Measurements from ENCODE around the gene LACC1.

Gene LACC1

DNA sequence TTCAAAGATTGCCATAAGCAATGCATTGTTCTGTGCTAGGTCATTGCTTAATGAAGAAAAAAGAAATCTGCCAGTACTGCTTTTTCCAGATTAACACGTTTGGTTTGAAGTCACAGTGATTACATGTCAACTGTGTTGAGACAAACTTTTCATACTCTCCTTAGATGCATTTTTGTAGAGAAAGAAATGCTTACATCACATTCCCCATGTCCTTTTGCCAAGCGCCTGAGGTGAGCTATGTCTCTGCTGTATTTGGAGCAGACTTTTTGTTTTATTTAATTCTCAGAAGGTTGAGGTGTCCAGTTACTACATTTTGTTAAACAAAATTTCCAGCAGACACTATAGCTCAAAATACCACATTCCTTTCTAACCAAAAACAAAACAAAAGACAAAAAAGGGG is 16.2 kb downstream of the LACC1 start:
- CTCF ChIA-PET, result interaction anchor here (1.3 to 1.7 kb wide), 2 partner anchors 10 to 18 kb away, joined by 3 to 11 read pairs; no protein-coding TSS in a partner anchor
- TF ChIP-seq, protein P1, sequence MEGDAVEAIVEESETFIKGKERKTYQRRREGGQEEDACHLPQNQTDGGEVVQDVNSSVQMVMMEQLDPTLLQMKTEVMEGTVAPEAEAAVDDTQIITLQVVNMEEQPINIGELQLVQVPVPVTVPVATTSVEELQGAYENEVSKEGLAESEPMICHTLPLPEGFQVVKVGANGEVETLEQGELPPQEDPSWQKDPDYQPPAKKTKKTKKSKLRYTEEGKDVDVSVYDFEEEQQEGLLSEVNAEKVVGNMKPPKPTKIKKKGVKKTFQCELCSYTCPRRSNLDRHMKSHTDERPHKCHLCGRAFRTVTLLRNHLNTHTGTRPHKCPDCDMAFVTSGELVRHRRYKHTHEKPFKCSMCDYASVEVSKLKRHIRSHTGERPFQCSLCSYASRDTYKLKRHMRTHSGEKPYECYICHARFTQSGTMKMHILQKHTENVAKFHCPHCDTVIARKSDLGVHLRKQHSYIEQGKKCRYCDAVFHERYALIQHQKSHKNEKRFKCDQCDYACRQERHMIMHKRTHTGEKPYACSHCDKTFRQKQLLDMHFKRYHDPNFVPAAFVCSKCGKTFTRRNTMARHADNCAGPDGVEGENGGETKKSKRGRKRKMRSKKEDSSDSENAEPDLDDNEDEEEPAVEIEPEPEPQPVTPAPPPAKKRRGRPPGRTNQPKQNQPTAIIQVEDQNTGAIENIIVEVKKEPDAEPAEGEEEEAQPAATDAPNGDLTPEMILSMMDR (IDR thresholded peaks at IDR 0.05; ENCODE audit: control extremely low read depth, extremely low read depth, low read depth, missing control alignments), result no peak
- no peak for DNase-seq (ENCODE audit: extremely low spot score)
- POLR2A ChIA-PET, result no interaction called here

DNA sequence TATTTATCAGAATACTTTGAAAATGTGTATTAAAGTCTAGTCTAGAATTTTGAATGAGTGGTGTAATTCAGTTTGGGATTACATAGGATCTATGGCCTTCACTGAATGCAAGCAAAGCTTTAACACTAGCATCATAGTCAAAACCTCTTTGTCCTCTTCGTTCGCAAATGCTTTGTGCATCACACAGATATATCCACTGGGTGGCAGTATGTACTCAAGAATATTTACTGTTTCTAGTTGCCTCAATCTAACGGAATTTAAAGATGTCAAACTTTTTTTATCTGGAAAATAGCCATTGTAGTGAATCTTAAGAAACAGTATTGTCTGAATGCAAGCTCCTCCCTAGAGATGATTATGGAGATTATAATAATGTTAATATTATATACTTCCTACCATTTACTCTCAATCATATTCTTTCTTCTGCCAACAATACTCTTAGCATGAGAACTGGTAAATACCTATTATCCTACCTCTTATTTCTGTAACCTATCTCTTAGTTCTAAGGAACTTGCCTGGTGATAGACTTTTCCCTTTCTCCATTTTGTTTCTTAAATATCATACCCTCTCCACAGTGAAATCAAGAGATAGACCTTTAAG is 25.8 kb downstream of the LACC1 start:
- POLR2A ChIA-PET, result no interaction called here
- CTCF ChIA-PET, result interaction anchor here (0.6 to 3.6 kb wide), 22 partner anchors 10 to 574 kb away, joined by 3 to 30 read pairs (median 4); no protein-coding TSS in a partner anchor
- TF ChIP-seq, protein P1 (IDR thresholded peaks at IDR 0.05; ENCODE audit: control extremely low read depth, extremely low read depth, low read depth, missing control alignments), result peak; percentile 81
- peak; percentile 48 for DNase-seq (ENCODE audit: extremely low spot score)

DNA sequence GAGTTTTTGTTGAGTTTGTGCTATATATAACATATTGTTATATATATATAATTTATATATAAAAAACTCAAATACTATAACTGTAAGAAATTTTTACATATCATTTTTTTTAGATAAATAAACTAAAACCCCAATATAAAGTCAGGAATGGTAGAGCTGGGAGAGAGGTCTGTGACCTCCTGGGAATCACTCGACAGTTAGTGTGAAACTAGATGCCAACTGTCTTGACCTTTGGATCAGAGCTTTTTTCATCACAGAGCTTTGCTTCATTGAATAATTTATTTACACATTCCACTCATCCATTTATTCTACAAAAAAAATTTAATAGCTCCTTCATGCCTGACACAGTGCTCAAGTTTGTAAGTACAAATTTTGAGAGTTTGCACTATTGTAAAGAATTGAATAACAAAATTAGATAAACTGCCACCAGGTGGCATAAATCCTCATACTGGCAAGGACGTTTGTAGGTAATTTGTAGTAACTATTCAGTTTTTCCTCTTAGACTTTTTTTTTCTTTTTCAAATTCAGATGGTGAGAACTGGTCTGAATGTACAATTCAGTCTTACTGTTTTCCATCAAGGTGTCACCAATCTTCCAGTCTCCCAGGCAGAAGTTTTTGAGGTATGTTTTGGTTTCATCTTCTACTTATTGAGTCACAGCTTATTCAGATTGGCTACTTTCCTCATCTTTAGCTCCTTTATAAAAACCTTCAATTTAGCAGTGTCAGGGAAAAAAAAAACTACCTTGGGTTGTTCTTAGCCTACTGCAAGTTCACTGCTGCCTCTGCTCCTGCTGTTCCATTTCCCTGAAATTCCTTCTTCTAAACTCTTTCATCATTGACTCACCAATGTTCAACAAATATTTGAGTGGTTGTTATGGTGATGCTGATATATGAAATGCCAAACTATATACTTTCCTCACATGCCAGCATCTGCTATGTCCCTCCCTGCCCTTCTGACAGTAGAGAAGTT is 28.7 kb downstream of the LACC1 start:
- ChIA-PET CTCF (interaction anchor here (0.7 to 5.1 kb wide), 25 partner anchors 9 to 594 kb away, joined by 3 to 48 read pairs (median 3); no protein-coding TSS in a partner anchor), POLR2A (no interaction called here)
- TF ChIP-seq, protein P1 (IDR thresholded peaks at IDR 0.05; ENCODE audit: control extremely low read depth, extremely low read depth, low read depth, missing control alignments), result peak; percentile 31
- no peak for DNase-seq (ENCODE audit: extremely low spot score)

GRCh38 chr13:43910856-43911255 is 31.2 kb downstream of the LACC1 start:
- POLR2A ChIA-PET, result no interaction called here
- DNase-seq (ENCODE audit: extremely low spot score), result no peak
- CTCF ChIA-PET, result interaction anchor here (0.8 to 5.1 kb wide), 3 partner anchors 17 to 559 kb away, joined by 3 to 27 read pairs (median 3); no protein-coding TSS in a partner anchor
- TF ChIP-seq, protein P1 (IDR thresholded peaks at IDR 0.05; ENCODE audit: control extremely low read depth, extremely low read depth, low read depth, missing control alignments), result no peak

- ChIA-PET CTCF (interaction anchor here (0.9 to 5.1 kb wide), 2 partner anchors 17 to 559 kb away, joined by 3 to 27 read pairs; no protein-coding TSS in a partner anchor), POLR2A (no interaction called here)
- TF ChIP-seq, protein P1 (IDR thresholded peaks at IDR 0.05; ENCODE audit: control extremely low read depth, extremely low read depth, low read depth, missing control alignments), result no peak
- DNase-seq (ENCODE audit: extremely low spot score), result no peak
Measured at GRCh38 chr13:43911278-43911677, 31.6 kb downstream of the LACC1 start.

DNA sequence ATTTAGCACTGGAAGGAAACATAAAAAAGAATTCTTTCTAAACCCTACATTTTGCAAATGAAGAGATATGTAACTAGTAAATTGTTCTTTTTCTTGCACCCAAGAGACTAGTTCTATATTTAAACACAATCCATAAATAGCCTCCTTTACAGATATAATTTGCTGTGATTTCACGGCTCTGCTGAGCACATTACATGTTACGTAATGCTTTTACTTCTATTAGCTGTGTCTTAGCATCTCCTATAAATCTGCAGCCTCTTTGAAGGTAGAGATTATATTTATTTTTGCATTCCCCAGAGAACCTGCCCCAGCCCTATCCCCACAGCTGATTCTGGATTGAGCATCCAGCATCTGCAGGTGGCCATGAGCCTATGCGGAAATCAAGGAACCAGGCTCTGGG is 32.2 kb downstream of the LACC1 start:
- DNase-seq (ENCODE audit: extremely low spot score), result no peak
- TF ChIP-seq, protein P1 (IDR thresholded peaks at IDR 0.05; ENCODE audit: control extremely low read depth, extremely low read depth, low read depth, missing control alignments), result no peak
- ChIA-PET CTCF (interaction anchor here (5.1 kb wide), 1 partner anchor 558 kb away, joined by 27 read pairs; no protein-coding TSS in a partner anchor), POLR2A (no interaction called here)
